GM18511 (cell line): ENCODE measurements around the gene SLC29A3.

ENCODE experiments used
- ATAC-seq: cut with Tn5 transposase; IDR thresholded peaks from one replicate; pipeline ENCODE4 v1.9.1; 2021; ENCODE audit warnings: mild to moderate bottlenecking, moderate library complexity; ENCODE audit not compliant: unreplicated experiment

The SLC29A3 gene

GRCh38 chr10:71299071-71299785 is 19.8 kb upstream of the SLC29A3 start:
- ATAC-seq, result no peak

GRCh38 chr10:71300555-71301370 is 18.3 kb upstream of the SLC29A3 start:
- ATAC-seq, result no peak

GRCh38 chr10:71301371-71301916 is 17.6 kb upstream of the SLC29A3 start:
- ATAC-seq, result no peak

- ATAC-seq, result no peak
Observed at GRCh38 chr10:71302451-71302850, 16.6 kb upstream of the SLC29A3 start.

GRCh38 chr10:71302874-71303568 is 16.0 kb upstream of the SLC29A3 start:
- no peak for ATAC-seq

GRCh38 chr10:71303569-71303907 is 15.5 kb upstream of the SLC29A3 start:
- ATAC-seq, result no peak

GRCh38 chr10:71304914-71305313 is 14.1 kb upstream of the SLC29A3 start:
- no peak for ATAC-seq

- no peak for ATAC-seq
Observed at GRCh38 chr10:71306979-71307378, 12.1 kb upstream of the SLC29A3 start.

- ATAC-seq, result no peak
Observed at GRCh38 chr10:71307469-71308085, 11.5 kb upstream of the SLC29A3 start.

GRCh38 chr10:71308244-71308643 is 10.8 kb upstream of the SLC29A3 start:
- ATAC-seq, result no peak

GRCh38 chr10:71308985-71309384 is 10.1 kb upstream of the SLC29A3 start:
- no peak for ATAC-seq

GRCh38 chr10:71309919-71310318 is 9.1 kb upstream of the SLC29A3 start:
- no peak for ATAC-seq

GRCh38 chr10:71312220-71312619 is 6.8 kb upstream of the SLC29A3 start:
- no peak for ATAC-seq

GRCh38 chr10:71312811-71313789 is 6.0 kb upstream of the SLC29A3 start:
- no peak for ATAC-seq

GRCh38 chr10:71314028-71314693 is 4.9 kb upstream of the SLC29A3 start:
- ATAC-seq, result no peak

- ATAC-seq, result no peak
Observed at GRCh38 chr10:71314694-71315225, 4.3 kb upstream of the SLC29A3 start.

GRCh38 chr10:71316056-71316785 is 2.8 kb upstream of the SLC29A3 start:
- ATAC-seq, result no peak

GRCh38 chr10:71316786-71317160 is 2.3 kb upstream of the SLC29A3 start:
- no peak for ATAC-seq
